ENCODE data around the gene ABCC2.

DNA sequence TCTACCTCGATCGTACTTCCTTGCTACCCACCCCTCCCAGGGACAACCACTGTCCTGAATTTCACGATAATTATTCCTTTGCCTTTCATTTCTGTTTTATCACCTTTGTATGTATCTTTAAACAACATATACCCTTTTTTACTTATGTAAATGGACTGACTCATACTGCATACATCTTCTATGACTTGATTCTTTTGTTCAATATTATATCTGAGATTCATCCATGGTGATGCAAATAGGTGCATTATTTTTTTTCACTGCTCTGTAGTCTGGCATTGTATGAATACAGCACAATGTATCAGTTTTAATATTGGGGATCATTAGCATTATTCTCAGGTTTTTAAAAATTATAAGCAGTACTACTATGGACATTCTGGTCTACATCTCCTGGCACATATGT lies 69.4 kb downstream of the ABCC2 start:
- TF ChIP-seq, protein P1, sequence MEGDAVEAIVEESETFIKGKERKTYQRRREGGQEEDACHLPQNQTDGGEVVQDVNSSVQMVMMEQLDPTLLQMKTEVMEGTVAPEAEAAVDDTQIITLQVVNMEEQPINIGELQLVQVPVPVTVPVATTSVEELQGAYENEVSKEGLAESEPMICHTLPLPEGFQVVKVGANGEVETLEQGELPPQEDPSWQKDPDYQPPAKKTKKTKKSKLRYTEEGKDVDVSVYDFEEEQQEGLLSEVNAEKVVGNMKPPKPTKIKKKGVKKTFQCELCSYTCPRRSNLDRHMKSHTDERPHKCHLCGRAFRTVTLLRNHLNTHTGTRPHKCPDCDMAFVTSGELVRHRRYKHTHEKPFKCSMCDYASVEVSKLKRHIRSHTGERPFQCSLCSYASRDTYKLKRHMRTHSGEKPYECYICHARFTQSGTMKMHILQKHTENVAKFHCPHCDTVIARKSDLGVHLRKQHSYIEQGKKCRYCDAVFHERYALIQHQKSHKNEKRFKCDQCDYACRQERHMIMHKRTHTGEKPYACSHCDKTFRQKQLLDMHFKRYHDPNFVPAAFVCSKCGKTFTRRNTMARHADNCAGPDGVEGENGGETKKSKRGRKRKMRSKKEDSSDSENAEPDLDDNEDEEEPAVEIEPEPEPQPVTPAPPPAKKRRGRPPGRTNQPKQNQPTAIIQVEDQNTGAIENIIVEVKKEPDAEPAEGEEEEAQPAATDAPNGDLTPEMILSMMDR (conservative IDR thresholded peaks at IDR 0.05; ENCODE audit: low read length) = no peak
- no peak for TF ChIP-seq EZH2phosphoT487 (IDR thresholded peaks at IDR 0.05; ENCODE audit: borderline replicate concordance, low read depth, low read length)

Data from OCI-LY7 (cell line).